Measurements from ENCODE around the gene RHBG.

The RHBG gene

GRCh38 chr1:156410740-156411139 lies 41.7 kb downstream of the RHBG start:
- no peak for DNase-seq

GRCh38 chr1:156412653-156413321 lies 43.8 kb downstream of the RHBG start:
- no peak for DNase-seq

- DNase-seq, result no peak
Observed at GRCh38 chr1:156413391-156414246, 44.6 kb downstream of the RHBG start.

GRCh38 chr1:156414461-156415064 lies 45.6 kb downstream of the RHBG start:
- no peak for DNase-seq

GRCh38 chr1:156416993-156417392 lies 48.0 kb downstream of the RHBG start:
- no peak for DNase-seq

GRCh38 chr1:156417401-156418020 lies 48.5 kb downstream of the RHBG start:
- no peak for DNase-seq

DNA sequence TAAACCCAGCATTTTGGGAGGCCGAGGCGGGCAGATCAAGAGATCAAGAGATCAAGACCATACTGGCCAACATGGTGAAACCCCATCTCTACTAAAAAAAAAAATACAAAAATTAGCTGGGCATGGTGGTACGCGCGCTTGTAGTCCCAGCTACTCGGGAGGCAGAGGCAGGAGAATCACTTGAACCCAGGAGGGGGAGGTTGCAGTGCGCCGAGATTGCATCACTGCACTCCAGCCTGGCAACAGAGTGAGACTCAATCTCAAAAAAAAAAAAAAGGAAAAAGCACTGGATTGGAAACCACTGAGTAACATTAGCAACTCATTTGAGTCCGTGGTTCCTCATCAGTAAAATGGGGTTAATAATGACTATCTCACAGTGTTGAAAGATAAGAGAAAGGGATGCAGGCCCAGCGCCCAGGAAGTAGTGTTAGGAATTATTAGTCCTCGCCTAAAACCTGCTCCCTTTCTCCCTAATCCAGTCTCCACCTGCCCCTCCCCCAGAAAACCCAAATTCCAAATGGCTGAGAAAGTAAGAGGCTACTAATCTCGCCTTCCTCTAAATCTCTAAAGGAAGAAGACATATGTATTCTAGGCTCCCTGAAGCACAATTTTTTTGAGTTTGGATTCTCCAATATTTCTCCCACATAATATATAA lies 49.5 kb downstream of the RHBG start:
- DNase-seq, result no peak

DNA sequence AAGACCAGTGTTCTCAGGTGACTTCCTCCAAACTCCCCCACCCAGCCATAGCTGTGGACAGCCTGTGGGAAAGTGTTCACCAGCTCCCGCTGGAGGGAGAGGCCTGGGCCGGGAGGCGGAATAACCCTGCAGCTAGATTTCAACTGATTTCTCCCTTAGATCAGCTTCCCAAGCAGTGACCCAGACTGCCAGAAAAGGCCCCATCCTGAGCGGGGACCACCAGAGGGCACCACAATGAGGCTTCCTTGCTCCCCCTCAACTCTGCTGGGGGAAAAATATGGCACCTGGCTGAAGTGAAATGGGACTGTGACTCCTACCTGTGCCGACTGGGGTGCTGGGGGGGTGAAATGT lies 50.8 kb downstream of the RHBG start:
- no peak for DNase-seq

- DNase-seq, result no peak
Observed at GRCh38 chr1:156420205-156421061, 51.4 kb downstream of the RHBG start.

GRCh38 chr1:156421062-156421938 lies 52.3 kb downstream of the RHBG start:
- DNase-seq, result no peak

DNA sequence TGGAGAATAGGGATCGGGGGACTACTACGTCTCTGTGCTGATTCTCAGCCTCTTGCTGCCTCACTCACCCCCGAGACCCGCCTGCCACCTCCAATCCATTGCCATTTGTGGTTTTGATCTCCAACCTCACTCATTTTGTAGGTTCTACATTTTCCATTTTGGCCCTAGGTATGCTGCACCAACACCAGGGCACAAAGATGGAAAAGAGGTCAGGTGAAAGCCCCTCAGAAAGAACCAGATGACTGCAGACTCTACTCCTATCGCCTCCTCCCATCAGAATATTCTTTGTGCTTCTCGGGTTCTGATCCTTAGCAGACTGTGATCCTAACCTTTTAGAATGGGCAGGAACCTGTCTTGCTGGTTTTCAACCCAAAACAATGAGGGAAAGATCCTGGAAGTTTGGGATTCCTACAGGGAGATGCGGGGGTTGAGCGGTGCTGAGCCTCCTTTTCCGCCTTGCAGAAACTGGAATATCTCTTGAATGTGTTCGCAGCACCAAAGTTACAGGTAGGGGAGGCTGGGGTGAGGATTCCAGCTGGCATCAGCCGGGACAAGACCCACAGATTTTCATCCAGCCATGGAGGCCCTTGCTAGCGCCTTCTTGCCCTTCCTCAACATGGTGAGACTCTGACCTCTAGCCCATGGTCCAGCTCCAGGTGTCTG lies 53.1 kb downstream of the RHBG start:
- no peak for DNase-seq

GRCh38 chr1:156422602-156423091 lies 53.6 kb downstream of the RHBG start:
- no peak for DNase-seq

GRCh38 chr1:156423422-156424352 lies 54.7 kb downstream of the RHBG start:
- no peak for DNase-seq

GRCh38 chr1:156424806-156425432 lies 55.9 kb downstream of the RHBG start:
- no peak for DNase-seq

GRCh38 chr1:156425943-156426342 lies 56.9 kb downstream of the RHBG start:
- no peak for DNase-seq

- no peak for DNase-seq
Observed at GRCh38 chr1:156427957-156428356, 58.9 kb downstream of the RHBG start.

GRCh38 chr1:156428746-156429288 lies 59.8 kb downstream of the RHBG start:
- DNase-seq, result no peak
